Loucy (cell line): ENCODE data around the gene SECISBP2.

Source experiments
- CTCF ChIP-seq: fragments of 200-600 bp; sonication (generic); conservative IDR thresholded peaks from 2 replicates; pipeline ENCODE4 v1.5.1; 2014; ENCODE audit warnings: mild to moderate bottlenecking, antibody characterized with exemption, low read length
- EZH2phosphoT487 ChIP-seq: fragments of 200-600 bp; IDR thresholded peaks from 2 replicates; pipeline ENCODE4 v1.6.1; 2018; ENCODE audit warnings: antibody characterized with exemption, mild to moderate bottlenecking, moderate library complexity, borderline replicate concordance

GRCh38 chr9:89379508-89380115 lies 61.3 kb downstream of the SECISBP2 start:
- no peak for TF ChIP-seq CTCF
- no peak for TF ChIP-seq EZH2phosphoT487
